ENCODE data around the gene LIPG. TPM values are rescaled to one million over a fixed set of nuclear protein-coding genes. Genes with fewer than 3 reads are reported as not detected.

Gene LIPG
- polyA plus RNA-seq, 1 donor from 2014 or later = 0.85 TPM

GRCh38 chr18:49515516-49515915 is 46.3 kb upstream of the LIPG start:
- Histone ChIP-seq H3F3A (ENCODE audit: insufficient read depth, low read length, poor library complexity, severe bottlenecking) (no peaks in the 10 kb centered on the region), H3K4me2 (ENCODE audit: low read length) (no peak overlapping the region), H3K9me2 (ENCODE audit: insufficient read depth, low read length) (no peaks in the 10 kb centered on the region), H3K9me3 (ENCODE audit: low read length) (no peaks in the 10 kb centered on the region), H3K9ac (ENCODE audit: low read length) (no peak overlapping the region), H3K4me3 (ENCODE audit: low read length) (no peak overlapping the region), H3K36me3 (ENCODE audit: insufficient read depth, low read length) (no peaks in the 10 kb centered on the region), H4K20me1 (ENCODE audit: insufficient read depth) (no peaks in the 10 kb centered on the region), H3K27ac (ENCODE audit: low read length) (no peak overlapping the region), H2AFZ (ENCODE audit: low read depth, low read length) (no peak overlapping the region), H3K79me2 (replicated peaks; ENCODE audit: insufficient read depth, low read length) (no peaks in the 10 kb centered on the region), H3K27me3 (ENCODE audit: insufficient read depth, low read depth, low read length) (no peaks in the 10 kb centered on the region)
- TF ChIP-seq CTCF (IDR thresholded peaks at IDR 0.05; ENCODE audit: poor library complexity, severe bottlenecking) (no peak), RAD21 (conservative IDR thresholded peaks at IDR 0.05) (no peak), POLR2AphosphoS5 (IDR thresholded peaks at IDR 0.05) (no peak)

GRCh38 chr18:49517483-49517882 is 44.4 kb upstream of the LIPG start:
- no peaks in the 10 kb centered on the region for H3K79me2 ChIP-seq (replicated peaks; ENCODE audit: insufficient read depth, low read length)
- H3K4me3 ChIP-seq (ENCODE audit: low read length) = no peak overlapping the region
- H4K20me1 ChIP-seq (ENCODE audit: insufficient read depth) = no peaks in the 10 kb centered on the region
- no peaks in the 10 kb centered on the region for H3F3A ChIP-seq (ENCODE audit: insufficient read depth, low read length, poor library complexity, severe bottlenecking)
- H3K27ac ChIP-seq (ENCODE audit: low read length) = no peak overlapping the region
- no peaks in the 10 kb centered on the region for H3K9me3 ChIP-seq (ENCODE audit: low read length)
- H3K36me3 ChIP-seq (ENCODE audit: insufficient read depth, low read length) = no peaks in the 10 kb centered on the region
- TF ChIP-seq REST (IDR thresholded peaks at IDR 0.05; ENCODE audit: borderline replicate concordance) (no peak), POLR2AphosphoS5 (IDR thresholded peaks at IDR 0.05) (no peak), EP300 (conservative IDR thresholded peaks at IDR 0.05; ENCODE audit: poor library complexity, severe bottlenecking) (no peak)
- H2AFZ ChIP-seq (ENCODE audit: low read depth, low read length) = no peak overlapping the region
- no peaks in the 10 kb centered on the region for H3K27me3 ChIP-seq (ENCODE audit: insufficient read depth, low read depth, low read length)
- no peaks in the 10 kb centered on the region for H3K9me2 ChIP-seq (ENCODE audit: insufficient read depth, low read length)
- no peak overlapping the region for H3K9ac ChIP-seq (ENCODE audit: low read length)
- no peak overlapping the region for H3K4me2 ChIP-seq (ENCODE audit: low read length)

- no peaks in the 10 kb centered on the region for H3K79me2 ChIP-seq (replicated peaks; ENCODE audit: insufficient read depth, low read length)
- H3K36me3 ChIP-seq (ENCODE audit: insufficient read depth, low read length) = no peaks in the 10 kb centered on the region
- no peaks in the 10 kb centered on the region for H3F3A ChIP-seq (ENCODE audit: insufficient read depth, low read length, poor library complexity, severe bottlenecking)
- no peaks in the 10 kb centered on the region for H3K27me3 ChIP-seq (ENCODE audit: insufficient read depth, low read depth, low read length)
- no peak overlapping the region for H3K4me3 ChIP-seq (ENCODE audit: low read length)
- no peak overlapping the region for H3K4me2 ChIP-seq (ENCODE audit: low read length)
- H2AFZ ChIP-seq (ENCODE audit: low read depth, low read length) = no peak overlapping the region
- TF ChIP-seq EZH2 (IDR thresholded peaks at IDR 0.05; ENCODE audit: borderline replicate concordance, insufficient read depth, low read length, poor library complexity, severe bottlenecking) = no peak
- no peak for TF ChIP-seq EP300 (conservative IDR thresholded peaks at IDR 0.05; ENCODE audit: poor library complexity, severe bottlenecking)
- no peak for TF ChIP-seq REST (IDR thresholded peaks at IDR 0.05; ENCODE audit: borderline replicate concordance)
- TF ChIP-seq RAD21 (conservative IDR thresholded peaks at IDR 0.05) = no peak
- TF ChIP-seq MXI1 (conservative IDR thresholded peaks at IDR 0.05; ENCODE audit: poor library complexity, severe bottlenecking) = no peak
- no peak for TF ChIP-seq TAF1 (IDR thresholded peaks at IDR 0.05; ENCODE audit: low read depth)
- TF ChIP-seq CTCF (IDR thresholded peaks at IDR 0.05; ENCODE audit: poor library complexity, severe bottlenecking) = no peak
- TF ChIP-seq POLR2AphosphoS5 (IDR thresholded peaks at IDR 0.05) = no peak
- TF ChIP-seq SMC3 (conservative IDR thresholded peaks at IDR 0.05; ENCODE audit: poor library complexity) = no peak
- no peak overlapping the region for H3K27ac ChIP-seq (ENCODE audit: low read length)
- no peaks in the 10 kb centered on the region for H4K20me1 ChIP-seq (ENCODE audit: insufficient read depth)
- H3K9me2 ChIP-seq (ENCODE audit: insufficient read depth, low read length) = no peaks in the 10 kb centered on the region
- H3K9me3 ChIP-seq (ENCODE audit: low read length) = no peaks in the 10 kb centered on the region
- no peak overlapping the region for H3K9ac ChIP-seq (ENCODE audit: low read length)
These were observed 42.5 kb upstream of the LIPG start for GRCh38 chr18:49519101-49519971.
